HCT116 (cell line): Measurements from ENCODE around the gene GJD3. TPM values are rescaled to one million over a fixed set of nuclear protein-coding genes. Genes with fewer than 3 reads are reported as not detected.

Experiments
- ATAC-seq: fragments of 200-7000 bp; cut with Tn5 transposase; 2 replicates; pipeline ENCODE4 v1.9.1; 2020; ENCODE audit warnings: mild to moderate bottlenecking, moderate library complexity
- BruUV-seq: library from RNA; stranded (reverse); fragments of 400-500 nt; replicated peaks from 2 replicates; lab custom pipeline; 2021; lab: Mats Ljungman, UMichigan
- CTCF ChIA-PET: fragments of 300-600 bp; sonication (Branson Sonifier 250); formaldehyde crosslinking; loops from one replicate; lab custom pipeline; 2021; ENCODE audit warnings: antibody characterized with exemption; lab: Charles Lee
- POLR2A ChIA-PET: fragments of 300-600, 350-600 bp; sonication (Branson Sonifier 250); formaldehyde crosslinking; loops from one replicate; lab custom pipeline; 2021; ENCODE audit warnings: antibody characterized with exemption; lab: Charles Lee
- RAD21 ChIA-PET, 2 experiments: fragments of 300-600 bp; sonication (Branson Sonifier 250); formaldehyde crosslinking; loops; one replicate each; lab custom pipeline; 2023; ENCODE audit warnings: low total read pairs in 2 of 2; ENCODE audit not compliant: uncharacterized antibody in 2 of 2, unreplicated experiment in 2 of 2, low non-redundant PET in 1 of 2; lab: Charles Lee
- DNase-seq: peaks from one replicate; pipeline ENCODE4 v3.0.0-alpha.2; 2010; ENCODE audit warnings: low read depth, low spot score
- H2AFZ ChIP-seq: fragments of 200-600 bp; shearing (Covaris generic), sonication (generic); 2 replicates; pipeline ENCODE4 v1.6.1; 2017; ENCODE audit warnings: low read depth, mixed run types, mixed read lengths, antibody characterized with exemption, low read length; ENCODE audit not compliant: poor library complexity, severe bottlenecking
- H3K27ac ChIP-seq: 2 replicates; pipeline ENCODE4 v1.5.1; 2012; ENCODE audit warnings: low read depth, low read length
- H3K27me3 ChIP-seq: fragments of 200-600 bp; sonication (generic); 2 replicates; pipeline ENCODE4 v1.6.1; 2016; ENCODE audit warnings: mixed run types, low read length, mixed read lengths; ENCODE audit not compliant: insufficient read depth
- H3K36me3 ChIP-seq, 2 experiments: fragments of 200-500 bp in 1 of 2; fragments of 200-600 bp in 1 of 2; sonication (Bioruptor generic) in 1 of 2; sonication (generic) in 1 of 2; 2 replicates each; pipeline versions ENCODE4 v1.5.1 to v1.6.1; 2014 to 2016; ENCODE audit warnings: low read length in 2 of 2, inconsistent platforms in 1 of 2, mixed read lengths in 1 of 2, mixed run types in 1 of 2; ENCODE audit not compliant: insufficient read depth in 2 of 2, control insufficient read depth in 1 of 2
- H3K4me1 ChIP-seq, 2 experiments: fragments of 200-600 bp in 1 of 2; sonication (generic) in 1 of 2; 2 replicates each; pipeline versions ENCODE4 v1.5.1 to v1.6.1; 2012 to 2017; ENCODE audit warnings: low read length in 2 of 2, inconsistent platforms in 1 of 2, mild to moderate bottlenecking in 1 of 2, mixed read lengths in 1 of 2, mixed run types in 1 of 2, moderate library complexity in 1 of 2; ENCODE audit not compliant: insufficient read depth in 2 of 2, control insufficient read depth in 1 of 2
- H3K4me2 ChIP-seq: fragments of 200-600 bp; sonication (generic); 2 replicates; pipeline ENCODE4 v1.6.1; 2017; ENCODE audit warnings: mixed run types, low read length, mixed read lengths
- H3K4me3 ChIP-seq, 2 experiments: fragments of 200-600 bp in 1 of 2; sonication (generic) in 1 of 2; replicated peaks in 1 of 2; 2 replicates each; pipeline ENCODE4 v1.5.1; 2011 to 2016; ENCODE audit warnings: low read length in 2 of 2, control low read depth in 1 of 2, low read depth in 1 of 2, mild to moderate bottlenecking in 1 of 2, mixed read lengths in 1 of 2, mixed run types in 1 of 2
- H3K79me2 ChIP-seq: fragments of 200-600 bp; sonication (generic); 2 replicates; pipeline ENCODE4 v1.6.1; 2017; ENCODE audit warnings: mild to moderate bottlenecking, mixed run types, low read length, moderate library complexity, mixed read lengths; ENCODE audit not compliant: insufficient read depth
- H3K9ac ChIP-seq: fragments of 200-600 bp; sonication (generic); 2 replicates; pipeline ENCODE4 v1.6.1; 2016; ENCODE audit warnings: low read length, mixed read lengths
- H3K9me2 ChIP-seq: fragments of 200-600 bp; sonication (generic), shearing (Covaris generic); 2 replicates; pipeline ENCODE4 v1.6.1; 2017; ENCODE audit warnings: mixed run types, mild to moderate bottlenecking, moderate library complexity; ENCODE audit not compliant: insufficient read depth
- H3K9me3 ChIP-seq, 2 experiments: fragments of 200-500 bp in 1 of 2; fragments of 200-600 bp in 1 of 2; sonication (Bioruptor generic) in 1 of 2; sonication (generic) in 1 of 2; 2 replicates each; pipeline ENCODE4 v1.6.1; 2014 to 2017; ENCODE audit warnings: low read length in 2 of 2, mixed read lengths in 2 of 2, inconsistent platforms in 1 of 2, low read depth in 1 of 2, mild to moderate bottlenecking in 1 of 2, mixed run types in 1 of 2, moderate library complexity in 1 of 2; ENCODE audit not compliant: control insufficient read depth in 1 of 2, insufficient read depth in 1 of 2
- H4K20me1 ChIP-seq: fragments of 200-600 bp; sonication (generic), shearing (Covaris generic); 2 replicates; pipeline ENCODE4 v1.6.1; 2017; ENCODE audit warnings: mixed run types, mild to moderate bottlenecking, moderate library complexity; ENCODE audit not compliant: insufficient read depth
- ATF3 ChIP-seq: IDR thresholded peaks from 2 replicates; pipeline ENCODE4 v1.6.1; 2012
- CBX3 ChIP-seq: IDR thresholded peaks from 2 replicates; pipeline ENCODE4 v1.6.1; 2012; ENCODE audit warnings: low read depth
- CEBPB ChIP-seq: IDR thresholded peaks from 2 replicates; pipeline ENCODE4 v1.6.1; 2012; ENCODE audit warnings: low read depth
- ELF1 ChIP-seq: IDR thresholded peaks from 2 replicates; pipeline ENCODE4 v1.6.1; 2012; ENCODE audit warnings: low read depth, borderline replicate concordance
- POLR2AphosphoS5 ChIP-seq: IDR thresholded peaks from 2 replicates; pipeline ENCODE4 v1.6.1; 2011; ENCODE audit warnings: mild to moderate bottlenecking, low read depth, low read length, moderate library complexity
- REST ChIP-seq: IDR thresholded peaks from 2 replicates; pipeline ENCODE4 v1.6.1; 2012; ENCODE audit warnings: low read depth
- SIN3A ChIP-seq: IDR thresholded peaks from 2 replicates; pipeline ENCODE4 v1.6.1; 2012; ENCODE audit warnings: low read depth
- TCF7L2 ChIP-seq: IDR thresholded peaks from 2 replicates; pipeline ENCODE4 v1.7.0; 2011; ENCODE audit warnings: borderline replicate concordance, inconsistent platforms; ENCODE audit not compliant: insufficient read depth, insufficient read length; ENCODE audit errors: extremely low read depth
- YY1 ChIP-seq: IDR thresholded peaks from 2 replicates; pipeline ENCODE4 v1.6.1; 2011; ENCODE audit warnings: low read length, low read depth, moderate library complexity, mild to moderate bottlenecking; ENCODE audit not compliant: insufficient replicate concordance; ENCODE audit errors: extremely low read depth
- ZFX ChIP-seq: fragments of 450-650 bp; IDR thresholded peaks from 2 replicates; pipeline ENCODE4 v1.6.1; 2017
- intact Hi-C: fragments of 100-400 bp; cut with micrococcal nuclease; formaldehyde crosslinking; loops from 2 replicates; pipeline ENCODE4 v1.10.0; 2022
- total RNA-seq: library from RNA; stranded (reverse); gene quantifications from one replicate; pipeline ENCODE4 v1.2.1, GENCODE V29; 2021; ENCODE audit not compliant: unreplicated experiment

GJD3 gene
- total RNA-seq, 1 experiment from 2014 or later: not detected

- no peak overlapping the region for H3K4me2 ChIP-seq
- CTCF ChIA-PET: no interaction called here
- no TSS peak for BruUV-seq
- H3K4me1 ChIP-seq: peaks cover 39 to 43% of the 10 kb centered on the region in 2 experiments
- DNase-seq (no peak), ATAC-seq (no peak)
- no peaks in the 10 kb centered on the region for H3K9me2 ChIP-seq
- RAD21 ChIA-PET: no interaction called here
- H3K27me3 ChIP-seq: no peaks in the 10 kb centered on the region
- intact Hi-C loops: no loop called here
- H3K9me3 ChIP-seq: no peaks in the 10 kb centered on the region
- no peak overlapping the region for H3K4me3 ChIP-seq
- H4K20me1 ChIP-seq: no peaks in the 10 kb centered on the region
- H3K36me3 ChIP-seq: peaks cover 0 to 10% of the 10 kb centered on the region in 2 experiments; a peak in 2 of 4 replicates
- no peak for TF ChIP-seq POLR2AphosphoS5
- TF ChIP-seq CBX3: no peak
- TF ChIP-seq ATF3: no peak
- no peak for TF ChIP-seq SIN3A
- TF ChIP-seq ZFX: no peak
- no peak overlapping the region for H3K9ac ChIP-seq
- H3K79me2 ChIP-seq: peaks cover 67% of the 10 kb centered on the region
- H2AFZ ChIP-seq: no peak overlapping the region
- H3K27ac ChIP-seq: no peak overlapping the region; the same call in 1 of the 2 replicates
- POLR2A ChIA-PET: no interaction called here
These were observed 32.5 kb downstream of the GJD3 start for GRCh38 chr17:40331743-40332641.

GRCh38 chr17:40330850-40331470, 33.6 kb downstream of the GJD3 start:
- Histone ChIP-seq H3K27me3 (no peaks in the 10 kb centered on the region), H3K9me2 (no peaks in the 10 kb centered on the region), H3K4me1 (peaks cover 38 to 43% of the 10 kb centered on the region in 2 experiments), H4K20me1 (no peaks in the 10 kb centered on the region), H3K36me3 (peaks cover 0 to 10% of the 10 kb centered on the region in 2 experiments; a peak in 2 of 4 replicates), H3K4me2 (no peak overlapping the region), H2AFZ (no peak overlapping the region), H3K9ac (no peak overlapping the region), H3K27ac (peak overlapping the region; percentile 22; the same call in 1 of the 2 replicates), H3K4me3 (no peak overlapping the region), H3K79me2 (peaks cover 71% of the 10 kb centered on the region), H3K9me3 (no peaks in the 10 kb centered on the region)
- CTCF ChIA-PET: no interaction called here
- DNase-seq (no peak), ATAC-seq (no peak)
- BruUV-seq: no TSS peak
- intact Hi-C loops: no loop called here
- RAD21 ChIA-PET: no interaction called here
- POLR2A ChIA-PET: interaction anchor here (0.6 to 0.9 kb wide), 2 partner anchors 14 to 20 kb away, joined by 3 to 4 read pairs; no protein-coding TSS in a partner anchor
- TF ChIP-seq YY1 (no peak), ATF3 (no peak), CEBPB (no peak), ZFX (no peak), POLR2AphosphoS5 (no peak), ELF1 (no peak), CBX3 (no peak), REST (no peak), TCF7L2 (no peak)
